IPS-11a (cell line): Measurements from ENCODE around the gene DDX27.

Source experiments
- H3K4me3 ChIP-seq: one replicate; pipeline ENCODE4 v1.5.1; 2013; ENCODE audit warnings: low read depth, low read length, control low read depth

Gene DDX27

DNA sequence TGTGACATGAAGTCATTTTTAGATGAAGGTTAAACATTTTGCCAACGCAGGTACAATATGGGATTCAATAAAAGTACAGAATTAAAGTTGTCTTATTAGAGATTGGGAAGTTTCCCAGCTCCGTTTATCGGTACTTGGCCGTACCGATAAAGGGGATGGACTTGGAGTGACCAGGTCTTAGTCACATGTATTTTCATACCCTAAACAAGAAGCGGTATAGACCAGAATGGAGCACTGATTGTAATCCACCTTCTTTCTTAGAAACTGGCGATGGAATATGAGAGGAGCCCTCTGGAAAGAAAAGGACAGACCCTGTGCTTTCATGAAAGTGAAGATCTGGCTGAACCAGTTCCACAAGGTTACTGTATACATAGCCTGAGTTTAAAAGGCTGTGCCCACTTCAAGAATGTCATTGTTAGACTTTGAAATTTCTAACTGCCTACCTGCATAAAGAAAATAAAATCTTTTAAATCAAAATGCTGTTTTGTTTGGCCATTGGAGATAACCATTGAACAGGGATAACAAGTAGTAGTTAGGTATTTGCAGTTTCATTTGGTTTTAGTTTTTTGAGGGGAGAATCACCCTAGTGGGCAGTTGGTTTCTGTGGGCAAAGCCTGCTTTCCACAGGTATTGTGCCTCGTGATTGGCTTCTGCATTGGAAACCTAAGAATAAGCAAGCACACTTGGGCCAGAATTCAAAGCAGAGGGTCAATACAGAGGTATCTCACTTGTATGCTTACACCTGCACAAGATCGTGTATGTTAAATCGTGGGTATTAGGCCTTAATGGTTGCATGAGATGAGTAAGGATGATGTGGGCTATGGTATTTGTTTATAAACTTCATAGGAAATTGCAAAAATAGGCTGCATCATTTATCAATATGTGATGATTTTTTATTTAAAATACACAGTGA, 69.8 kb downstream of the DDX27 start:
- H3K4me3 ChIP-seq, result no peak overlapping the region

DNA sequence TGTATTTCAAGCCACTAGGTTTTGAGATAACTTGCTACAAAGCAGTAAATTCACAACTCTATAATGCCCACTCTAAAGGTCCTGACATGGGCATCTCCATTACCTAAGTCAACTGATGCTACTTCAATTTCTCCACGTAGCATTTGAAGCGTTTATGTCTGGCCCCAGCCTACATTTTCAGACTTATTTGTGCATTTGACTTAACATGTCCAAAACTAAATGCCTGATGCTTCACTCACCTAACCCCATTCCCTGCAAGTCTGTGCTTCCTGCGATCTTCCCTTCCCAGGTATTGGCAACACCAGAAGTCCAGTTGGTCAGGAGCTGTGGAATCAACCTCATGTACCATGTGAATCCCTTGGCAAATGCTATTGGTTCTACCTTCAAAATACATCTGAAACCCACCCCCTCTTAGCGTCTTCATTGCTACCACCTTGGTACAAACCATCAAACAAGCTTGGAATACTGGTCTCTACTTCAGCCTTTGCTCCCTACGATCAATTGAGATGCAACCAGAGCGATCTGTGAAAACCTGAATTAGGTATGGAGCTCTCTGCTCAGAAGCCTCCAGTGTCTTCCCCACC, 71.5 kb downstream of the DDX27 start:
- no peak overlapping the region for H3K4me3 ChIP-seq

DNA sequence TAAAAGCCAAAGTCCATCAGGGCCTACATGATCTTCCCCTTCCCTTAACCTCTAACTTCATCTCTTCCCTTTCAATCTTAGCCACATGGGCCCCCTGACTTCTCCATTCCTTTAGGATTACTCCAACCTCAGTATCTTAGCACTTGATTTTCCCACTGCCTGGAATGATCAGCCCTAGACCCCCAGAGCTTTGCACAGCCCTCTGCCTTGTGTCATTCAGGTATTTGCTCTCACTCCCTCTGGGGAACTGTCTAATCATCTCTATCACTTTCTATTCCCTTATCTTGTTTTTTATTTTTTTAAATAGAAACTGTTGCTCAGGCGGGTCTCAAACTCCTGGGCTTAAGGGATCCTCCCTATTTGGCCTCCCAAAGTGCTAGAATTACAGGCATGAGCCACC, 72.0 kb downstream of the DDX27 start:
- H3K4me3 ChIP-seq, result no peak overlapping the region

DNA sequence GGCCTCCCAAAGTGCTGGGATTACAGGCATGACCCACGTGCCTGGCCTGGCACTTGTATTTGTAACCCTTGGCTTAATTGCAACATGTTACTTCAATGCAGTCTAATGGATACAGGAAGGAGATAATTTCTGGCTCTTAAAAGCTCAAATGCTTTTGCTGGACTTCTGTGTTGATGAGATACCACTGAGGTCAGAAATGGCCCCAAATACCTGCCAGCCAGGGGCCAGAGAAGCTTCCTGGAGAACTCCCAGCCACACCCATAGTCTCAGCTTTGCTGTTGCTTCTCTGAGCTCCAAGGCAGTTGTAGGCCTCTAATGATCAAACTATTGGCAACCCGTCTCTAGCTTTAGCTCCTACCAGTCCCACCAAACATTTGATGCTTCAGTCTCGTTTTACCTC, 72.8 kb downstream of the DDX27 start:
- no peak overlapping the region for H3K4me3 ChIP-seq

DNA sequence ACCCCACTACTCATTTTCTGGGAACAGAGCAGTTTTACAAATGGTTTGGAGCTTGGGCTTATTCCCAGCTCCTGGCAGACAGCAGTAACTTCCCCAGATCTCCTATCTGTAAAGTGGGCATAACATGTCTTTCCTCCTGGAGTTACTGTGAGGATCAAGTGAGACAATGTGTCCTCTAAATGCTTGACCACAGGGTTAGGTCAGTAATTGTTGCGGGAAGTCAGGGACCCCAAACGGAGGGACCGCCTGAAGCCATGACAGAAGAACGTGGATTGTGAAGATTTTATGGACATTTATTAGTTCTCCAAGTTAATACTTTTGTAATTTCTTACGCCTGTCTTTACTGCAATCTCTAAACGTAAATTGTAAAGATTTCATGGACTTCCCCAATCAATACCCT, 73.9 kb downstream of the DDX27 start:
- no peak overlapping the region for H3K4me3 ChIP-seq
